GM21786 (cell line): ENCODE data around the gene CNIH1.
"Not testable (repeated sequence)": the region's sequence is repeated elsewhere in the genome, so short reads cannot be mapped to it uniquely, and the experiment has no call there.

Source experiments
- ATAC-seq: cut with Tn5 transposase; IDR thresholded peaks from one replicate; pipeline ENCODE4 v1.9.1; 2021; ENCODE audit not compliant: unreplicated experiment

CNIH1 gene

DNA sequence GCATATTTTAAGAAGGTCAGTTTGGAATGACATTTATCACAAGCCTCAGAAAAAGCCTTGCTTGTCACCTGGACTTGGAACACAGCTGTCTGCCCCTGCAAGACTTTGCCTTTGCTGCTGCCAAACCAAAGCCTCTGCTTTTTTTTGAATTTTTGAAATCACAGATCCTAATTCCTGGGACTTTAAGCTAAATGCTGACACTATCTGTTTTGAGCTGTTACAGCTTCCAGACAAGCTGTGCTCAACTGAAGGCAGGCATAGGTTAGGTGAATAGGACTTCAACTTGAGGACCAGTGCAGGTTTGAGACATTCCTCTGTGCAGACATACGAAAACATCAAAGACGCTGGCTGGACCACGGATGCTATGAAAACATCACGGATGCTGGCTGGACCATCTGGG is 55.6 kb downstream of the CNIH1 start:
- no peak for ATAC-seq

DNA sequence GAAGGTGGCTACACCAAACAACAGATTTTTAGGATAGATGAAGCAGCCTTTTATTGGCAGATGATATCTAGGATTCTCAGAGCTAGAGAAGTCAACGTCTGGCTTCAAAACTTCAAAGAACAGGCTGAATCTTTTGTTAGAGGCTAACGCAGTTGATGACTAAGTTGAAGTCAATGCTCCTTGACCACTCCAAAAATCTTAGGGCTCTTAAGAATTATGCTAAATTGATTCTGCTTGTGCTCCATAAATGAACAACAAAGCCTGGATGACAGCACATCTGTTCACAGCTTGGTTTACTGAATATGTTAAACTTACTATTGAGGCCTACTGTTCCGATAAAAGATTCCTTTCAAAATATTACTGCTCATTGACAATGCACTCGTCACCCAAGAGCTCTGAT is 57.3 kb downstream of the CNIH1 start:
- no peak for ATAC-seq

DNA sequence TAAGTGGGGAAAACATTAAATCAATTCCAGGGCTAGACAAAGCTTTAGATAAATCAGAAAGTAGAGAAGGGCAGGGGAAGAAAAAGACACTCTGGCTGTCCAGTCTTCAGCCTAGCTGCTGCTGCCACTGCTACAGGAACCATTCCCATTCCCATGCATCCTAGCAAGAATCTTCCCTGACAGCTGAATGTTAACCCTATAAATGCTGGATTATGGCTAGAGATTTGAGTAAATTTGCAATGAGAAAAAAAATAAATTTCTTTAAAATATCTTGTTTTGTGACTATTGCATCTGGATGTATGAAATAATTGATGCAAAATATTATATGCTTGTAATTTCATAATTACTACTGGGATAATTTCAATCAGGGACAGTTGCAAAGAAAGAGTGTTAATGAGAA is 59.4 kb downstream of the CNIH1 start:
- ATAC-seq = no peak

- not testable (repeated sequence) for ATAC-seq
Observed at GRCh38 chr14:54380558-54380957, 60.6 kb downstream of the CNIH1 start.

DNA sequence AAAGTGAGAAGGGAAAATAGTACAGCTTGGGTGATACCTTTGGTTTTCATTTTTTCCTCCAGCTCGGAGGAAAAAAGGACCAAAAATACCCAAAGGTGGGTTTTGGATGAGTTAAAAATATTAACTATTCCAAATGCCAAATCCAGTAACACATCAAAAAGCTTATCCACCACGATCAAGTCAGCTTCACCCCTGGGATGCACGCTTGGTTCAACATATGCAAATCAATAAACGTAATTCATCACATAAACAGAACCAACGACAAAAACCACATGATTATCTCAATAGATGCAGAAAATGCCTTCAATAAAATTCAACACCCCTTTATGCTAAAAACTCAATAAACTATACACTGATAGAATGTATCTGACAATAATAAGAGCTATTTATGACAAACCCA is 62.3 kb downstream of the CNIH1 start:
- ATAC-seq = not testable (repeated sequence)

DNA sequence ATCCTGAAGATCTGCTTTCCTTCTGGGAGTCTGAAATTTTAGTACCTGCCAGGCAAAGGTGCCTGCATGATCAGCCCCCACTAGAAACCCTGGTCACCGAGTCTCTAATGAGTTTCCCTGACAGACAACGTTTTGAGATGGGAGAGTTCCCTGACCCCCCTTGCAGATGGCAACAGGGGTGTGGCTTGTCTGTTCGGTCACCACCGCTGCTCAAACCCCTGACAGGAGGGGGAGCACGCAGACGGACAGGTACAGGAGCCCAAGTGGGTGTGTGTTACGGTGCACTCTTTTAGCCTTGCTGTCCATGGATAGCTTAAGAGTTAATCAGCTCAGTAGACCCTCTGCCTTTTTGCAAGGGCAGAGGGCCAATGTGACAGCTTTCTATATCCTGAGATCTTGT is 63.7 kb downstream of the CNIH1 start:
- ATAC-seq = no peak

DNA sequence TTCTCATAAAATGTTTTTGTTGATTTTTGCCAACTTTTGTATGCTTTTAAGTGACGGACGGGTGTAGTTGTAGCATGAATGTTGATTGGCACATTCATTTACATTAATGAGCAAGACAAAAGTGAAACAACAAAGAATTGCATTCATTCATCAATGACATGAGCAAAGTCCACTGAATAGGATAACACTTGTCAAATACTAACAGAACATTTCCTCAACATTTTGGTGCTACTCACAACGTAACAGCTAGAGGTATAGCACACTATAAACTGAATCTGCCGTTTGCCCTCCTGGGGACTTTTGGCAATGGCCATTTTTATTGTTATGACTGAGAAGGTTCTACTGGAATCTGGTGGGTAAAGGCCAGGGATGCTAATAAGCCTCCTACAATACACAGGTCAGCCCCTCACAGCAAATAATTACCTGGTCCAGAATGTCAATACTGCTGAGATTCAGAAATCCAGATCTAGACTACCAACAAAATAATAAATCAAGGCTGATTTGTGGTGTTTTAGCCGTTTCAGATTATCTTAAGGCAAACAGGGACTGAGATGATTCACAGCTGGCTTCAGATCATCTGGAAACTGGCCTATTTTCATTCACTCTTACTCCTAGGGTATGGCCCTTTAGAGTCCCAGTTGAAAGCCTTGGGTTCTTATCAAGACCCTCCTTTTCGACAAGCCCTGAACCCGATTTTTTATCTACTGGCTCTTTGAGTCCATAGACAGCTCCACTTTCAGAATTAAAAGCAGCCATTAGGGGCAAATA is 66.9 kb downstream of the CNIH1 start:
- ATAC-seq = no peak
